OCI-LY7 (cell line): ENCODE data around the gene TBC1D5. TPM values are rescaled to one million over a fixed set of nuclear protein-coding genes. Genes with fewer than 3 reads are reported as not detected.

Experiments
- BruUV-seq: library from RNA; stranded (reverse); fragments of 400-500 nt; replicated peaks from 2 replicates; lab custom pipeline; 2021; lab: Mats Ljungman, UMichigan
- CTCF ChIA-PET: fragments of 300-600 bp; sonication (Branson Sonifier 250); formaldehyde crosslinking; loops from one replicate; lab custom pipeline; 2022; ENCODE audit warnings: antibody characterized with exemption; ENCODE audit not compliant: unreplicated experiment; lab: Charles Lee
- POLR2A ChIA-PET: fragments of 300-600 bp; sonication (Branson Sonifier 250); formaldehyde crosslinking; loops from one replicate; lab custom pipeline; 2022; ENCODE audit warnings: antibody characterized with exemption; lab: Charles Lee
- DNase-seq: peaks from one replicate; pipeline ENCODE4 v3.0.0-alpha.2; 2015; ENCODE audit warnings: low spot score
- H2AFZ ChIP-seq: fragments of 200-600 bp; sonication (generic), shearing (Covaris generic); 2 replicates; pipeline ENCODE4 v1.6.1; 2014; ENCODE audit warnings: mild to moderate bottlenecking, antibody characterized with exemption, low read length, moderate library complexity
- H3K27ac ChIP-seq: fragments of 200-600 bp; sonication (generic); 2 replicates; pipeline ENCODE4 v1.5.1; 2014; ENCODE audit warnings: mixed run types, low read depth, mild to moderate bottlenecking, moderate library complexity, low read length, inconsistent platforms; ENCODE audit not compliant: poor library complexity, severe bottlenecking
- H3K36me3 ChIP-seq: fragments of 200-600 bp; sonication (generic); 2 replicates; pipeline ENCODE4 v1.6.1; 2014; ENCODE audit warnings: mild to moderate bottlenecking, antibody characterized with exemption, low read length, moderate library complexity, mixed read lengths; ENCODE audit not compliant: insufficient read depth
- H3K4me1 ChIP-seq: fragments of 200-600 bp; sonication (generic); 2 replicates; pipeline ENCODE4 v1.5.1; 2014; ENCODE audit warnings: mild to moderate bottlenecking, low read length; ENCODE audit not compliant: insufficient read depth, poor library complexity, severe bottlenecking
- H3K4me2 ChIP-seq: fragments of 200-600 bp; sonication (generic); 2 replicates; pipeline ENCODE4 v1.6.1; 2014; ENCODE audit warnings: mild to moderate bottlenecking, low read length
- H3K4me3 ChIP-seq: fragments of 200-600 bp; sonication (generic); 2 replicates; pipeline ENCODE4 v1.5.1; 2014; ENCODE audit warnings: mild to moderate bottlenecking, low read depth, low read length; ENCODE audit not compliant: poor library complexity, severe bottlenecking
- H3K79me2 ChIP-seq: fragments of 200-600 bp; sonication (generic); 2 replicates; pipeline ENCODE4 v1.6.1; 2016; ENCODE audit warnings: low read depth, mild to moderate bottlenecking, low read length, moderate library complexity, mixed read lengths; ENCODE audit not compliant: insufficient read depth
- H3K9me2 ChIP-seq: fragments of 200-600 bp; sonication (generic); 2 replicates; pipeline ENCODE4 v1.6.1; 2016; ENCODE audit warnings: mild to moderate bottlenecking, low read length, mixed read lengths; ENCODE audit not compliant: insufficient read depth
- H3K9me3 ChIP-seq: fragments of 200-600 bp; sonication (generic); 2 replicates; pipeline ENCODE4 v1.6.1; 2014; ENCODE audit warnings: mild to moderate bottlenecking, mixed run types, low read length, mixed read lengths
- H4K20me1 ChIP-seq: fragments of 200-600 bp; sonication (generic); 2 replicates; pipeline ENCODE4 v1.6.1; 2014; ENCODE audit warnings: mild to moderate bottlenecking, antibody characterized with exemption, low read length, moderate library complexity, mixed read lengths; ENCODE audit not compliant: insufficient read depth
- CTCF ChIP-seq: fragments of 200-600 bp; sonication (generic); conservative IDR thresholded peaks from 2 replicates; pipeline ENCODE4 v1.5.1; 2014; ENCODE audit warnings: mild to moderate bottlenecking, antibody characterized with exemption, low read length, moderate library complexity, mixed read lengths
- EZH2phosphoT487 ChIP-seq: fragments of 200-600 bp; sonication (generic); IDR thresholded peaks from 2 replicates; pipeline ENCODE4 v1.6.1; 2018; ENCODE audit warnings: low read depth, borderline replicate concordance, mild to moderate bottlenecking, mixed run types, antibody characterized with exemption, low read length, moderate library complexity, mixed read lengths
- intact Hi-C: fragments of 100-400 bp; cut with micrococcal nuclease; formaldehyde crosslinking; loops from one replicate; pipeline ENCODE4 v1.10.0; 2022; ENCODE audit not compliant: unreplicated experiment
- total RNA-seq, 2 experiments: library from RNA; depleted of rRNA in 1 of 2; stranded (reverse); fragments of >200 nt in 1 of 2; shearing (Covaris generic) in 1 of 2; gene quantifications; 2 replicates each; pipeline ENCODE4 v1.2.3, GENCODE V29; 2014 to 2022

The TBC1D5 gene
- total RNA-seq, 2 experiments from 2014 or later, result 78.5 to 82.4 TPM

DNA sequence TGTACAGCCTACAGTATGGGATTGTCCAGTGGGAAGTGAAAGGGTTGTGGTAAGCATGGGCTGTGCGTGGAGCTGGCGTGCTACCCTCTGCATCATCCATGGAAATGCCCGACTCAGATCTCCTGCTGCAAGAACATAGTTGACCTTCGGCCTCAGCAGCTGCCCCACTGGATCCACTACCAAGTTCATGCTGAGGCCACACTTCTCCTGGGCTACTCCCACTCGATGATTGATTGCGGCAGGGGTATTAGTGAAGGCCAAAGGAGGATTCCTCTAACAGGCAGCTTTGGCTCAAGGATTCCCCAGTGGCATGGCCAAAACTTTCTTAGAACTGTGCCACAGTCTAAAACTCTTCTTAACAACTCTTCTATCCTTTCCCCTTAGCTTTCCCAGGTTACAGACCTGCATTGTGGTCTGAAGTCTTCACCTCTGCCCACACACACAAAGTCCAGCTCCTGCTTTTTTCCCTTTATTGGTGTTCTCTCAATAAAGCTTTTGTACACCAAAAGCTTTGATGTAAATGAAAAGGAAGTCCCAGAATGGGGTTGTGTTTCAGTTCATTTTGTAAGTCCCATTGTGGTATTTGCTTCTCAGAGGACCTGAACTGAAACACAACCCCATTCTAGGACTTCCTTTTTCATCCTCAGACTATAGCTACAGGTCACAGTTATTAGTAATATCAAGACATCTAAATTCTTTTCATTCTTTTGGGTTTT lies 4.9 kb upstream of the TBC1D5 start:
- H3K9me2 ChIP-seq, result no peaks in the 10 kb centered on the region
- no TSS peak for BruUV-seq
- peak overlapping the region; percentile 27 for H3K4me3 ChIP-seq
- intact Hi-C loops, result loop anchor here (10.0 kb wide), 2 partner anchors 853 to 1373 kb away; no protein-coding TSS in a partner anchor
- peak overlapping the region; percentile 72 for H3K4me2 ChIP-seq
- no peak for TF ChIP-seq EZH2phosphoT487
- TF ChIP-seq CTCF, result no peak
- CTCF ChIA-PET, result no interaction called here
- peak overlapping the region; percentile 58 for H3K27ac ChIP-seq
- H3K4me1 ChIP-seq, result peaks cover 55% of the 10 kb centered on the region
- POLR2A ChIA-PET, result interaction anchor here (0.6 to 3.6 kb wide), 12 partner anchors 9 to 1002 kb away, joined by 3 to 11 read pairs (median 4); no protein-coding TSS in a partner anchor
- peak overlapping the region; percentile 78 for H2AFZ ChIP-seq
- H3K79me2 ChIP-seq, result peaks cover 3% of the 10 kb centered on the region; the same call in 1 of the 2 replicates
- peak; percentile 73 for DNase-seq
- no peaks in the 10 kb centered on the region for H3K9me3 ChIP-seq
- no peaks in the 10 kb centered on the region for H4K20me1 ChIP-seq
- no peaks in the 10 kb centered on the region for H3K36me3 ChIP-seq

DNA sequence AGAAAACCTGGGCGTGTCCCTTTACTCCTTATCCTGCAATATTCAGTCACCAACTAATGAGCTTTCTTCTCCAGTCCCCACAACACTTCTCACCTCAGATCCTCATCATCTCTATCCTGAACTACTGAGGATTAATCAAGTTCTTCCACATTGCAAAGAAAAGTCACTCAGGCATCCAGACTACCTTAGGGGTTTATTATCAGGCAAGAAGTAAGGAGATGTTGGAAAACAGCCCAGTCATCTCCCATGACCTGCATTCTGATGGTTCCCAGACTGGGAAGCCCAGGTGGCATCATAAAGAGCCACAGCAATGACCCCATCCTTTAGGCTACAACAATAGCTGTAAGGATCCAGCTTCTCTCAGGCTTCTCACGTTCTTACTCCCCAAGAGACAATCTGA lies 3.5 kb upstream of the TBC1D5 start:
- intact Hi-C loops, result loop anchor here (10.0 kb wide), 2 partner anchors 851 to 1371 kb away; no protein-coding TSS in a partner anchor
- no peak for TF ChIP-seq EZH2phosphoT487
- no peak for TF ChIP-seq CTCF
- POLR2A ChIA-PET, result interaction anchor here (1.0 to 3.6 kb wide), 4 partner anchors 12 to 1230 kb away, joined by 3 to 11 read pairs (median 4); no protein-coding TSS in a partner anchor
- Histone ChIP-seq H3K36me3 (no peaks in the 10 kb centered on the region), H3K4me2 (no peak overlapping the region), H3K27ac (no peak overlapping the region), H3K4me3 (no peak overlapping the region), H2AFZ (no peak overlapping the region), H3K79me2 (peaks cover 12% of the 10 kb centered on the region), H3K4me1 (peaks cover 55% of the 10 kb centered on the region), H3K9me3 (no peaks in the 10 kb centered on the region), H3K9me2 (no peaks in the 10 kb centered on the region), H4K20me1 (no peaks in the 10 kb centered on the region)
- CTCF ChIA-PET, result interaction anchor here (1.3 kb wide), 1 partner anchor 96 kb away, joined by 3 read pairs; no protein-coding TSS in a partner anchor
- no peak for DNase-seq
- no TSS peak for BruUV-seq

GRCh38 chr3:17745301-17745700 lies 2.9 kb upstream of the TBC1D5 start:
- CTCF ChIA-PET, result interaction anchor here (1.3 kb wide), 1 partner anchor 97 kb away, joined by 3 read pairs; no protein-coding TSS in a partner anchor
- H2AFZ ChIP-seq, result no peak overlapping the region

More at GRCh38 chr3:17745301-17745700, 2.9 kb upstream of the TBC1D5 start:
- BruUV-seq, result no TSS peak
- Histone ChIP-seq H3K9me2 (no peaks in the 10 kb centered on the region), H3K4me2 (no peak overlapping the region), H4K20me1 (no peaks in the 10 kb centered on the region), H3K9me3 (no peaks in the 10 kb centered on the region), H3K27ac (no peak overlapping the region), H3K79me2 (peaks cover 18% of the 10 kb centered on the region), H3K36me3 (no peaks in the 10 kb centered on the region), H3K4me3 (no peak overlapping the region), H3K4me1 (peaks cover 60% of the 10 kb centered on the region)
- DNase-seq, result peak; percentile 27
- POLR2A ChIA-PET, result interaction anchor here (1.2 to 3.6 kb wide), 4 partner anchors 8 to 86 kb away, joined by 3 to 11 read pairs (median 4); no protein-coding TSS in a partner anchor
- no peak for TF ChIP-seq CTCF
- intact Hi-C loops, result loop anchor here (10.0 kb wide), 2 partner anchors 850 to 1370 kb away; no protein-coding TSS in a partner anchor
